Skin of body (tissue), 2 donors: ENCODE measurements around the gene BAX. TPM values are rescaled to one million over a fixed set of nuclear protein-coding genes. Genes with fewer than 3 reads are reported as not detected.
A peak's percentile ranks its signal among the peaks of the same experiment; 100 is the strongest.

Experiments
- DNase-seq: peaks from one replicate; lab custom pipeline; 2025; lab: John Stamatoyannopoulos, UW
- total RNA-seq: library from RNA; depleted of rRNA; stranded (reverse); fragments of >200 nt; gene quantifications from one replicate; pipeline ENCODE4 v1.2.3, GENCODE V29; 2014

The BAX gene
- total RNA-seq, 1 donor from 2014 or later = 22.9 TPM

- no peak for DNase-seq
Measured at GRCh38 chr19:48962029-48962848, 7.6 kb downstream of the BAX start.

DNA sequence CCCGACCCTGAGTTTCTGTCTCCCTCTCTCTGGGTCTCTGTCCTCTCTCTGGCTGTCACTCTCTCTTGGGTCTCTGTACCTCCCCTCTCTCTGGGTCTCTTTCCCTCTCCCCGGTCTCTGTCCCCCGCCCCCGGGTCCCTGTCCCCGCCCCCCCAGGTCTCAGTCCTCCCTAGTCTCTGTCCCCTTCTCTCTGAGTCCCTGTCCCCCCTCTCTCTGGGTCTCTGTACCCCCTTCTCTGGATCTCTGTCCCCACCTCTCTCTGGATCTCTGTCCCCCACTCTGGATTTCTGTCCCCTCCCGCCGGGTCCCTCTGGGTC, 8.1 kb downstream of the BAX start:
- DNase-seq = no peak

DNA sequence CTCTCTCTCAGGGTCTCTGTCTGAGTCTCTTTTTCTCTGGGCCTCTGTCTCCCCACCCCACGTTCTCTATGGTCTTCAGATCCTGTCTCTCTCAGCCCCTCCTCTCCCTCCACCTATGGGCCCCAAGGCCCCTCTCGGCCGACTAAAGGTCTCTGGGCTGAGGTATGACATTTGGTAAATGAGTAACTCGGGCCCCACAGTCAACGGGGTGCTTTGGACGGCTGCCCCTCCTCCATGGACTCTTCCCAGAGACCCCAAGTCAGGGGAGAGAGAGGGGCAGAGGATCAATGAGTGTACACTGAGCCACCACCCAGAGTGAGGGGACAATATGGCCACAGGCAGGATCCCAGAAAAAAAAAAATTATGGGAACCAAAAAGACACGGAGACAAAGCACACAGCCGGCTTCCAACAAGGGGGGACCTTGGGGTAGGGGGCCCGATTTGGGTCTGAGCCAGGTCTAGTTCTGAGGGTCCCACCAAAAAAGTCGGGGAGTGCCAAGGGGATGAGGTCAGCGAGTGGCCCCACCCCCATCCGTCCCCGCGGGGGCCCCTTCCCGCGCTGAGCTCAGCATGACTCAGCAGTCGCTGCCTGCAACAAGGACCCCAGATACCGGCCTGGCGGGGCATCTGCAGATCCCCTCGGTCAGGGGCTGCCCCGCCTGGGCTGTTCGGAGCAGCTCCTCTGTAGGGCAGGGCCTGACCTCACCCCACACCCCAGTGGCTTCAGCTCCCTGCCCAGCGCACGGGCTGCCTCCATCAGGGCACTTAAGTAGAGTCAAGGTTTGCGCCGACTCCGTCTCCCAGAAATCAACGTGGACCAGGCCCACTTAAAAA, 8.9 kb downstream of the BAX start:
- peak; percentile 58 for DNase-seq

DNA sequence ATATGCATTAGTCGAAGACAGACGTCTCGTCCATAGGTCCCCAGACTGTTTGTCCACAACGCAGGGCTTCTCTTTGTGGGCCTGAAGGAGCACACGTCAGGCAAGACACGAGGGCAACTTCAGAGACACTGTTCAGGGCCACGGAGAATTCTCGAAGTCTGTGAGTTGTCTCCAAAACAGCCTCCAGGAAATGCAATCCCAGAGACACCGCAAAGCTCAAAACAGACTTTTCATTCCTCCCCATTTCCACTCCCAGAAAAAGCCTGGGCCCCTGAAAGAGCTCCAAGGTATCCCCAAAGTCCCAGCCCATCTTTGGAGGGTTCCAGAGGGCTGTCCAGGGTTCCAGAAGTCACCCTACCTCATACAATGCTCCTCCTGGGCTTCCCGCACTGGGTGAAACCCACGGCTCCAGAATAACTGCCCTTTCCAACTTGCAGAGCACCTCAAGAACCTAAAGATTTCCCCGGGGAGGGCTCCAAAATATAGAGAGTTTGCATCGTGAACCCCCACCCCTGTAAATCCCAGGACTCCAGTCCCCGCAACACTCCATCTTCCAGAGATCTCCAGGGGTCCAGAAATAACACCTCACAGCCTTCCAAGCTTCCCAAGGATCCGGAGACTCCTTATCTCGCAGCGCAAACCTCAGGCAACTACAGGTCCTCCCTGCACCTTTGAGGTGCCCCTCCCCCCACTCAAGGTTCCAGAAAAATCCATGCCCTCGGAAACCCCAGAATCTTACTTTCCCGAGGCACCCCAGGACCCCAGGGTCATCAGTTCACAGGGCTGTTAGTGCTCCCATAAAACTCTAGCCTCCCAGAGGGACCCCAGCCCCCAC, 9.7 kb downstream of the BAX start:
- DNase-seq = no peak

DNA sequence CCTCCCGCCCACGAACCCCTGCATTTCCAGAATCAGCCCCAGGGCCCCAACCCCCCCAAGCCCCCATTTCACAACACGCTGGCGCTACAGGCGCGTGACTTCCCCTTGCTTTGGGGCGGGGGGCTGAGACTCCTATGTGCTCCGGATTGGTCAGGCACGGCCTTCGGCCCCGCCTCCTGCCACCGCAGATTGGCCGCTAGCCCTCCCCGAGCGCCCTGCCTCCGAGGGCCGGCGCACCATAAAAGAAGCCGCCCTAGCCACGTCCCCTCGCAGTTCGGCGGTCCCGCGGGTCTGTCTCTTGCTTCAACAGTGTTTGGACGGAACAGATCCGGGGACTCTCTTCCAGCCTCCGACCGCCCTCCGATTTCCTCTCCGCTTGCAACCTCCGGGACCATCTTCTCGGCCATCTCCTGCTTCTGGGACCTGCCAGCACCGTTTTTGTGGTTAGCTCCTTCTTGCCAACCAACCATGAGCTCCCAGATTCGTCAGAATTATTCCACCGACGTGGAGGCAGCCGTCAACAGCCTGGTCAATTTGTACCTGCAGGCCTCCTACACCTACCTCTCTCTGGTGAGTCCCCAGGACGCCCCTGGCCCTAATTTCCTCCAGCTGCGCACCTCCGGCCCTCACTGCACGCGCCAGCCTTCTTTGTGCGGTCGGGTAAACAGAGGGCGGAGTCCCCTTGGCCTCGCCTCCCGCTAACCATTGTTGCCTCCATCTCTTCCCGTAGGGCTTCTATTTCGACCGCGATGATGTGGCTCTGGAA, 10.5 kb downstream of the BAX start, which contains the start of gene FTL:
Gene FTL (plus strand): TSS at position 270 of the 766 bp plus-strand sequence. CDS start 199 bp downstream, at position 469.
- DNase-seq = peak; percentile 94

GRCh38 chr19:48965806-48966540, 11.3 kb downstream of the BAX start:
- DNase-seq = peak; percentile 67

DNA sequence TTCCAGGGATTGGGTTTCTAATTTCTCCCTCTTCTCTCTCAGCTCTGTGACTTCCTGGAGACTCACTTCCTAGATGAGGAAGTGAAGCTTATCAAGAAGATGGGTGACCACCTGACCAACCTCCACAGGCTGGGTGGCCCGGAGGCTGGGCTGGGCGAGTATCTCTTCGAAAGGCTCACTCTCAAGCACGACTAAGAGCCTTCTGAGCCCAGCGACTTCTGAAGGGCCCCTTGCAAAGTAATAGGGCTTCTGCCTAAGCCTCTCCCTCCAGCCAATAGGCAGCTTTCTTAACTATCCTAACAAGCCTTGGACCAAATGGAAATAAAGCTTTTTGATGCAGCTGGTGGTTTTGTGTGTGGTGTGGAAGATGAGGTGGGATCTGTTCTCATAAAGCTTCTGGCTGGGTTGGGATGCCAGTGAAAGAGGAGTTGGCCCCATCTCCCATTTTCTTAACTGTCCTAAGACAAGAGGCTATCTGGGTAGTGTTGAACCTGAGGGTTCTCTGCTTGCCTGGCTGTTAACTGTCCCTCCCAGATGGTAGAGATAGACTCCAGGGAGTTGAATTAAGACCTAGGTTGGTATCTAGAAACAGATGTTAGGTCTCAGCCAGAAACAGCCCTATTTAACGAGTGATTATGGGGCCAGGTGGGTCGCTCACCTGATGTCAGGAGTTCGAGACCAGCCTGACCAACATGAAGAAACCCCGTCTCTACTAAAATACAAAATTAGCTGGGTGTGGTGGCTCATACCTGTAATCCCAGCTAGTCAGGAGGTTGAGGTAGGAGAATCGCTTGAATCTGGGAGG, 12.1 kb downstream of the BAX start:
- DNase-seq = no peak

GRCh38 chr19:48967346-48968178, 12.9 kb downstream of the BAX start:
- no peak for DNase-seq

DNA sequence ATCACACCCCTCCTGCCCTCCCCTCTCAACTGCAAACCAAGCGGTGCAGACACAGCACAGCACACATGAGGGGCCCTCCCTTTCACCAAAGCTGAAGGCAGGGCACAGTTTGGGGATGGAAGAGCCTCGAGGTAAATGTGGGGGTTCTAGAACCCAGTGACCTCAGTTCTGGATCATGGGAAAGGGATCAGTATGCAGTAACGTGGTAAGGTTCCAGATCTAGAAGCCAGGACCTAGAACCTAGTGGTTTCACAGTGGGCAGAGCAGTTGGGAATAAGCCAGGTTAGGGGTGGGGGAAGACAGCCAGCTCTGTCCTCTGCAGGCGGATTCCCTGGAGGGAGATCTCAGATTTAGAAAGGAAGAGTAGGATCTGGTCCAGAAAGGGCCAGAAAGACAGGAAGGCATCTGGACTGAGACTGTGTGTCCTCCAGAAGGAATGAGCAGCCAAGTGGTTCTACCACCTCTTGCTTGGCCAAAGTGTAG, 13.5 kb downstream of the BAX start:
- DNase-seq = no peak

- DNase-seq = no peak
Measured at GRCh38 chr19:48968813-48969218, 14.1 kb downstream of the BAX start.

- no peak for DNase-seq
Measured at GRCh38 chr19:48969276-48970138, 14.8 kb downstream of the BAX start.

DNA sequence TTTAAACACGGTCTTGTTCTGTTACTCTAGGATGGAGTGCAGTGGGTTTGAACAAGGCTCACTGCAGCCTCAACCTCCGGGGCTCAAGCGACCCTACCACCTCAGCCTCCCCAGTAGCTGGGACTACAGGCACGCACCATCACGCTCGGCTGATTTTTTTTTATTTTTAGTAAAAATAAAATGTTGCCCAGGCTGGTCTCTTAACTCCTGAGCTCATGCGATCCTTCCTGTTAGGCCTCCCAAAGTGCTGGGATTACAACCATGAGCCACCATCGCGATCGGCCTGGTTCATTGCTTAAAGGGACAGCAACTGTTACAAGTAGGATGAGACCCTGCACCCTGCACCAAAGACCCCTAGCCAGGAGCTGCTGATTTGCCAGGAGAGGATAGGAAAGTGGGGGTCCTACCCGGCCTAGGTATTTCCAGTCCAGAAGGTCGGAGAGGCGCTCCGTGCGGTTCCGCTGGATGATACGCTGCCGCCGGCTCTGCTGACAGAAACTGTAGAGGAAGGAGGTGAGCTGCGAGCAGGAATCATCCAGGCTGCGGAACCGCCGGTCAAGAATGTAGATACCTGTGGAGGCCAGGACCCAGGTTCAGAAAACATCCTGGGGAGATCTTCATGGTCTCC, 15.6 kb downstream of the BAX start:
- no peak for DNase-seq

DNA sequence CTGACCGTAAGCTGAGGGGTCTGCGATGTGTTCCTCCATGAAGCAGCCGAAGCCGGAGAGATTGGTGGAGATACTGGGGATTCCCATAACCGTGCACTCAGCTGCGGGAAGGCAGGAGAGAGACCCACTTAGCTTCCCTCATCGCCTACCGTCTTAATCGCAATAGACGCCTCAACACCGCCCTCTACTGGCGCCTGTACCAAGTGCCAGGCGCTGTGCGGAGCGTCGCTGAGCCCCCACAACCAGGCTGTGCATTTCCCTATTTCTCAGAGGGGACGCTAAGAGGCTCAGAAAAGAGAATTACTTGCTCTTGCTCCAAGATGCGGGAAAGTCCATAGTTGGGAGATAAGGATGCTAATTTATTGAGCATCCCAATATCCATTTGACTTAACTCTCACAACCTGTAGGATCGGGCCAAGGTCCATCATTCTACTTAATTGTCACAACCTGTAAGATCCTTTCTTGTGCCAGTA, 16.3 kb downstream of the BAX start:
- peak; percentile 56 for DNase-seq

DNA sequence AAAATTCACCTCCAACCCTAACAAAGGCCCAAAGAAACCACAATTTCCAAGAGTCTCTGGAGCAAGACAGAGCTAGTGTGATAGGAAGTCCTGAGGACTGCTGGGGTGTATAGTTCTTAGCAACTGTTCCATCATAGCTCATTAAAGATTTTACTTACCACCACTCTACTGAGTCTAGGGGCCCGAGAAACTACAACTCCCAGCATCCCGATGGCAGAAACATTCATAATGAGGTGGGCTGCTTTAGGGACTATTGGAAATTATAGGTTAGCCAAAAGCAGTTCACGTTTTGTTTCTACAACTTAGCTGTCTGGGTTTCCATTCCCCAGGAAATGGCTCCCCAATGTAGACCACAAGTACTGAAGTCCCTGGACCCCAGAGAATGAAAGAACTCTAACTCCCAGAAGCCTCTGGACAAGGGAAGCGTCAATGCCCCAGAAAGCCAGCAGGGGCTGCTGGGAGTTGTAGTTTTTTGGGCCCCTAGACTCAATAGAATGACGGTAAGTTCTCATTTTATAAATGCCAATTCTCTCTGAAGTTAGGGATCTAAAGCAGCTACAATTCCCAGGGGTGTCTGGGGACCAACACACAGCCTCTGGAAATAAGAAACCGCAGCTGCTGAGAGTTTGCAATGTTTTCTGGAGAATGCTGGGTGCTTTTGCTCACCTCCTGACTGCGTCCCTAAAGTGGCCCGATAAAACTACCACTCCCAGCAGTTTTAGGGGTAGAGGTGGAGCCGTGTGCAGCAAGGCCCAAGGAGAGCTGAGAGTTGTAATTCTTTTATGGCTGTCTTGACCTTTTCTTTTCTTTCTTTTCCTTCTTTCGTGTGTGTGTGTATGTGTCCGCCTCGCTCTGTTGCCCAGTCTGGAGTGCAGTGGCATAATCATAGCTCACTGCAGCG, 21.5 kb downstream of the BAX start:
- no peak for DNase-seq

DNA sequence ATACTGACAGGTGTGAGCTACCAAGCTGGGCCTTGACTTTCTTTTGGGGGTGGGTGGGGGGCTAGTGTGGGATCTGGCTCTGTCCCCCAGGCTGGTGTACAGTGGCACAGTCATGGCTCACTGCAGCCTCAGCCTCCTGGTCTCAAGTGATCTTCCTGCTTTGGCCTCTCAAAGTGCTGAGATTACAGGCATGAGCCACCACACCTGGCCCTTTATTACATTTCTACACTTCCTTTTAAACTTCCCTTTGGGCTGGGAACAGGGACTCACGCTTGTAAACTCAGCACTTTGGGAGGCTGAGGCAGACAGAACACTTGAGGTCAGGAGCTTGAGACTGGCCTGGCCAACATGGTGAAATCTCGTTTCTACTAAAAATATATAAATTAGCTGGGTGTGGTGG, 22.4 kb downstream of the BAX start:
- no peak for DNase-seq

- DNase-seq = no peak
Measured at GRCh38 chr19:48982280-48982679, 27.6 kb downstream of the BAX start.
